Effector memory CD8-positive, alpha-beta T cell (primary cell): ENCODE results near the gene KANK2.
A peak's percentile ranks its signal among the peaks of the same experiment; 100 is the strongest.

Experiments used
- ATAC-seq: fragments of 150-1000 bp; cut with Tn5 transposase; replicated peaks from 2 replicates; pipeline ENCODE4 v1.10.0; 2021; ENCODE audit warnings: mild to moderate bottlenecking, moderate library complexity
- DNase-seq, 3 experiments: peaks; one replicate each; pipeline ENCODE4 v3.0.0; 2021
- H3K27ac Mint-ChIP-seq, 2 donors: one replicate each; pipeline ENCODE4 v1.8.0; 2022; ENCODE audit warnings: mild to moderate bottlenecking in 2 of 2, mixed read lengths in 2 of 2, moderate library complexity in 2 of 2
- H3K27me3 Mint-ChIP-seq, 2 donors: one replicate each; pipeline ENCODE4 v1.8.0; 2022; ENCODE audit warnings: mixed read lengths in 2 of 2
- H3K36me3 Mint-ChIP-seq: one replicate; pipeline ENCODE4 v1.8.0; 2022; ENCODE audit warnings: mild to moderate bottlenecking, moderate library complexity, mixed read lengths; ENCODE audit not compliant: insufficient read depth
- H3K4me1 Mint-ChIP-seq, 2 donors: one replicate each; pipeline ENCODE4 v1.8.0; 2022; ENCODE audit warnings: low read depth in 2 of 2, mixed read lengths in 2 of 2
- H3K4me3 Mint-ChIP-seq, 2 donors: one replicate each; pipeline ENCODE4 v1.8.0; 2022; ENCODE audit warnings: mild to moderate bottlenecking in 2 of 2, mixed read lengths in 2 of 2, moderate library complexity in 2 of 2
- H3K9me3 Mint-ChIP-seq, 2 donors: one replicate each; pipeline ENCODE4 v1.8.0; 2022; ENCODE audit warnings: mixed read lengths in 2 of 2

The KANK2 gene

DNA sequence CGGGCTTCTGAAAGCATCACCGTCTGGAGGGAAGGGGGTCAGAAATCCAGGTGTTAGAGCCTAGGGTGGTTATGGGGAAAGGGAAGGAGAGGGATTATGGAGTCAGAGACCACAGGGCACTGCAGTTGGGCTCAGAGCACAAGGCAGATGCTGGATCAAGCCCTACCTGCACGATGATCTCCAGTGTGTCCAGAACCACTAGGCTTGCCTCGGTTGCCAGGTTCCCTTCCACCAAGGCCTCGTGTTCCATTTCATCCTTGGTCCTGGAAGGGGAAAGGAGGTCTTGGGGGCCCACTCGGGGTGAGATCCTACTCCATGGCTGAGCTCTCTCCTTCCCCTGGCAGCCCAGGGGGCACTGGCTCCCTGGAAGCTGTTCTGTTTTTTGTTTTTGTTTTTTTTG is 17.0 kb upstream of the KANK2 start:
- Mint-ChIP-seq H3K36me3 (peaks cover 6% of the 10 kb centered on the region), H3K9me3 (no peaks in the 10 kb centered on the region), H3K27ac (no peak overlapping the region), H3K27me3 (peaks cover 0 to 9% of the 10 kb centered on the region in 2 donors), H3K4me3 (no peak overlapping the region), H3K4me1 (no peaks in the 10 kb centered on the region)
- ATAC-seq (no peak), DNase-seq (no peak)

DNA sequence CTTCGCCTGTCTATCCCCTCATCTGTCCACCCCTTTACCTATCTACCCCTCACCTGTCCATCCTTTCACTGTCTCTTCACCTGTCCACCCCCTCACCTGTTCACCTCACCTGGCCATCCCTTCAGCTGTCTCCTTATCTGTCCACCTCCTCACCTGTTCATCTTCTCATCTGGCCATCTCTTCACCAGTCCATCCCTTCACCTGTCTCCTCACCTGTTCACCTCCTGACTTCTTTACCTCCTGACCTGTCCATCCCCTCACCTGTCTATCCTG is 13.2 kb upstream of the KANK2 start:
- no peaks in the 10 kb centered on the region for H3K9me3 Mint-ChIP-seq
- H3K4me3 Mint-ChIP-seq = no peak overlapping the region
- no peaks in the 10 kb centered on the region for H3K4me1 Mint-ChIP-seq
- H3K27ac Mint-ChIP-seq = peak overlapping the region in 1 of 2 donors; percentile 6
- peaks cover 6% of the 10 kb centered on the region for H3K36me3 Mint-ChIP-seq
- peaks cover 0 to 6% of the 10 kb centered on the region in 2 donors for H3K27me3 Mint-ChIP-seq
- ATAC-seq (no peak), DNase-seq (no peak)

DNA sequence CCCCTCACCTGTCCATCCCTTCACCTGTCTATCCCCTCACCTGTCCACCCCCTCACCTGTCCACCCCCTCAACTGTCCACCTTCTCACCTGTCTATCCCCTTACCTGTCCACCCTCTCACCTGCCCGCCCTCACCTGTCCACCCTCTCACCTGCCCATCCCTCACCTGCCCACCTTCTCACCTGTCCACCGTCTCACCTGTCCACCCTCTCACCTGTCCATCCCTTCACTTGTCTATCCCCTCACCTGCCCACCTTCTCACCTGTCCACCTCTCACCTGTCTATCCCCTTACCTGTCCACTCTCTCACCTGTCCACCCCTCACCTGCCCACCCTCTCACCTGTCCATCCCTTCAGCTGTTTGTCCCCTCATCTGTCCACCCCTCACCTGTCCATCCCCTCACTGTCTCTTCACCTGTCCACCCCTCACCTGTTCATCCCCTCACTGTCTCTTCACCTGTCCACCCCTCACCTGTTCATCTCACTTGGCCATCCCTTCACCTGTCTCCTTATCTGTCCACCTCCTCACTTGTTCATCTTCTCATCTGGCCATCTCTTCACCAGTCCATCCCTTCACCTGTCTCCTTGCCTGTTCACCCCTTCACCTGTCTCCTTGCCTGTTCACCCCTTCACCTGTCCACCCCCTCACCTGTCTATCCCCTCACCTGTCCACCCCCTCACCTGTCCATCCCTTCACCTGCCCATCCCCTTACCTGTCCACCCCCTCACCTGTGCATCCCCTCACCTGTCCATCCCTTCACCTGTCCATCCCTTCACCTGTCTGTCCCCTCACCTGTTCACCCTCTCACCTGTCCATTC is 12.7 kb upstream of the KANK2 start:
- peak overlapping the region in 1 of 2 donors; percentile 6 for H3K27ac Mint-ChIP-seq
- ATAC-seq = no peak
- H3K27me3 Mint-ChIP-seq = peaks cover 0 to 6% of the 10 kb centered on the region in 2 donors
- no peak for DNase-seq
- H3K4me1 Mint-ChIP-seq = no peaks in the 10 kb centered on the region
- no peaks in the 10 kb centered on the region for H3K9me3 Mint-ChIP-seq
- peaks cover 6% of the 10 kb centered on the region for H3K36me3 Mint-ChIP-seq
- no peak overlapping the region for H3K4me3 Mint-ChIP-seq

DNA sequence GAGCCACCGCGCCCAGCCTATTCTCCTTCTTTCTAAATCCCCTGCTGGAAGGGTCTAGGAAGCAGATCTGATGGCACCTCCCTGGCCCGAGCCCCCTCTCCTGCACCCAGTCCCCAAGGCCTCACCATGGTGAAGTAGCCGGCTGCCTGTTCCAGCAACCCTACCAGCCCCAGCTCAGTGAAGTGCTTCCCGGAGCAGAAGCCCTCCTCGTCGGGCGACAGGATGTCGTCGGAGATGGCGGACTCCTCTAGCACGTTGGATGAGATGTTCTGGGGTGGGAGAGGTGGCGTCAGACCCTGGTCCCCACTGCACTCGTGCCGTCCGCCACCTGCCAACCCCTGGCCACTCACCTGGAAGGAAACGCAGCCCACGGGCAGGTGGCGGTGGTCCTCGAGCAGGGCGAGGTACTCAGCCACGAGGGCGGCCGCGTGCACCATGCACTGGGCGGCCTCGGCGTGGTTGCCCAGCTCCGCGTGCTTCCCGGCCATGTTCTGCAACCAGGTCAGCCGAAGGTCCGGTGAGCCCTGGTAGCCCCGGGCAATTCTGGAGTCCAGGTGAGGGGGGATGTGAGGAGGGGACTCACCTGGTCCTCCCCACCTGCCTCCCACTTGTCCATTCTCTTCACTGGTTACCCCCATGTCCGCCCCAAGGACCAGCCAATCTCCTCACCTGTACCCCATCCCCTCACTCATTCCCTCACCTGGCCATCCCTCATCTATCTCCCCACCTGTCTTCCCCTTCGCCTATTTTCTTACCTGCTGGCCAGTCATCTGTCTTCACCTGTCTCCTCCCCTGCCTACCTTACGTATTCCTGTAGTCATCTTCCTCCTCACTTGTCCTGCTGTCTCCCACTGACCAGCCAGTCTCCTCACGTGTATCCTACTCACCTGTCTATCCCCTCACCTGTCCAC is 11.5 kb upstream of the KANK2 start:
- DNase-seq (no peak), ATAC-seq (no peak)
- Mint-ChIP-seq H3K27ac (no peak overlapping the region), H3K27me3 (peaks cover 6 to 9% of the 10 kb centered on the region in 2 donors), H3K36me3 (peaks cover 6% of the 10 kb centered on the region), H3K4me3 (no peak overlapping the region), H3K4me1 (peaks cover 0 to 5% of the 10 kb centered on the region in 2 donors), H3K9me3 (no peaks in the 10 kb centered on the region)

DNA sequence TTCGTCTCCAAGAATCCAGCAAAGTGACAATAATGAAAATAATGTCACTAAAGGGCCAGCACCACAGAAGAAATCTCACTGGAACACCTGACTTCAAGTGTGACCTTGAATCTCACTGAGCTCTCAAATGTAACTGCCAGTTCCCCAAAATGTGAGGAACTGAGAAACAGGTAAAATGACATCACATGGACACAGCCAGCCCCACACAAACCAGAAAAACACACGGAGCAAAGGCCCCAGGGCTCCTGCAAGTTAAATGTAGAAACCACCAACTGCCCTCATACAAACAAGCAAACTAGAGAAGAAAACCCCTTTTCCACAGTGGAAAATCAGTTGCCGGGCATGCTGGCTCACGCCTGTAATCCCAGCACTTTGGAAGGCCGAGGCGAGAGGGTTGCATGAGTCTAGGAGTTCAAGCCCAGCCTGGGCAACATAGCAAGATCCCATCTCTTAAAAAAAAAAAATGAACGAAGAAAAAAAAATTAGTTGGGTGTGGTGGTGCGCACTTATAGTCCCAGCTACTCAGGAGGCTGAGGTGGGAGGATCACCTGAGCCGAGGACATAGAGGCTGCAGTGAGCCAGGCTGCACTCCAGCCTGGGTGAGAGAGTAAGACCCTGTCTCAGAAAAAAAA is 8.7 kb upstream of the KANK2 start:
- Mint-ChIP-seq H3K9me3 (no peaks in the 10 kb centered on the region), H3K27me3 (peaks cover 6 to 21% of the 10 kb centered on the region in 2 donors), H3K4me1 (peaks cover 0 to 5% of the 10 kb centered on the region in 2 donors), H3K4me3 (no peak overlapping the region), H3K27ac (peak overlapping the region in 1 of 2 donors; percentile 71), H3K36me3 (peaks cover 6% of the 10 kb centered on the region)
- ATAC-seq (no peak), DNase-seq (no peak)

DNA sequence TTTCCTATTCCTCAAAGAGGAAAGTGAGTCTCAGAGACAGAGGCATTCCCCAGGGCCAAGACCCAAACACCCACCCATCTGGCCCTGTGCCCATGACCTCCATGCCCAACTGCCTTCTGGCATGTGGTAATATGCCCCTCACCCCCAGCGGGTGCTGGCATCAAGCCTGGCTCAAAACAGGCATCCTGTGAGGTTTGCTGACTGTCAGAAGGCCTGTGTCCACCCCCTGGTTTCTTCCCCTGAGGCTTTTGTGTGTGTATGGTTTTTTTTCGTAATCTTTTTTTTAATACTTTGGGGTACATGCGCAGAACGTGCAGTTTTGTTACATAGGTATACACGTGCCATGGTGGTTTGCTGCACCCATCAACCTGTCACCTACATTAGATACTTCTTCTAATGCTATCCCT is 7.6 kb upstream of the KANK2 start:
- peaks cover 6 to 21% of the 10 kb centered on the region in 2 donors for H3K27me3 Mint-ChIP-seq
- H3K27ac Mint-ChIP-seq = no peak overlapping the region
- H3K4me3 Mint-ChIP-seq = no peak overlapping the region
- H3K9me3 Mint-ChIP-seq = no peaks in the 10 kb centered on the region
- DNase-seq (no peak), ATAC-seq (no peak)
- peaks cover under 1% of the 10 kb centered on the region for H3K36me3 Mint-ChIP-seq
- peaks cover 0 to 5% of the 10 kb centered on the region in 2 donors for H3K4me1 Mint-ChIP-seq

DNA sequence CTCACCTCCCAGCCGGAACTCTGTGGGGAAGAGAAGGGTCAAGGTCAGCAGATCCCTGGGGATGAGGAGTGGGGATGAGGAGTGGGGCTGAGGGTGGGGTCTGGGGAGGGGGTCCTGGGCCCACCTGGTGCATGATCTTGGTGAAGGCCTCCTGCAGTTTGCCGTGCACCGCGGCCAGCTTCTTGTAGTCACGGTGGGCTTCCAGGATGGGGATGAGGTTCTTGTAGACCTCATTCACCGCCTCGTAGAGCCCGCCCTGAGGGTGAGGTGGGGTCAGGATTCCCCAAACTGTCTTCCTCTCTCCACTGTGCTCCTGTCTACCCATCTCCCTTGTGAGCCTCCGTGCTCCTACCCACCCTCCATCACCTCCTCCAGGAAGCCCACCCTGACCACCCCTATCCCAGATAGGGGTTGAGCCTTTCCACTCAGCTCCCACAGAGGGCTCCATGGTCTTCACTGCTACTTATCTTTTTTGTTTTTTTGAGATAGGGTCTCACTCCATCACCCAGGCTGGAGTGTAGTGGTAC is 6.8 kb upstream of the KANK2 start:
- H3K27me3 Mint-ChIP-seq = peaks cover 6 to 21% of the 10 kb centered on the region in 2 donors
- peaks cover 0 to 5% of the 10 kb centered on the region in 2 donors for H3K4me1 Mint-ChIP-seq
- no peak overlapping the region for H3K27ac Mint-ChIP-seq
- ATAC-seq (no peak), DNase-seq (no peak)
- no peak overlapping the region for H3K4me3 Mint-ChIP-seq
- H3K9me3 Mint-ChIP-seq = no peaks in the 10 kb centered on the region
- H3K36me3 Mint-ChIP-seq = no peaks in the 10 kb centered on the region

DNA sequence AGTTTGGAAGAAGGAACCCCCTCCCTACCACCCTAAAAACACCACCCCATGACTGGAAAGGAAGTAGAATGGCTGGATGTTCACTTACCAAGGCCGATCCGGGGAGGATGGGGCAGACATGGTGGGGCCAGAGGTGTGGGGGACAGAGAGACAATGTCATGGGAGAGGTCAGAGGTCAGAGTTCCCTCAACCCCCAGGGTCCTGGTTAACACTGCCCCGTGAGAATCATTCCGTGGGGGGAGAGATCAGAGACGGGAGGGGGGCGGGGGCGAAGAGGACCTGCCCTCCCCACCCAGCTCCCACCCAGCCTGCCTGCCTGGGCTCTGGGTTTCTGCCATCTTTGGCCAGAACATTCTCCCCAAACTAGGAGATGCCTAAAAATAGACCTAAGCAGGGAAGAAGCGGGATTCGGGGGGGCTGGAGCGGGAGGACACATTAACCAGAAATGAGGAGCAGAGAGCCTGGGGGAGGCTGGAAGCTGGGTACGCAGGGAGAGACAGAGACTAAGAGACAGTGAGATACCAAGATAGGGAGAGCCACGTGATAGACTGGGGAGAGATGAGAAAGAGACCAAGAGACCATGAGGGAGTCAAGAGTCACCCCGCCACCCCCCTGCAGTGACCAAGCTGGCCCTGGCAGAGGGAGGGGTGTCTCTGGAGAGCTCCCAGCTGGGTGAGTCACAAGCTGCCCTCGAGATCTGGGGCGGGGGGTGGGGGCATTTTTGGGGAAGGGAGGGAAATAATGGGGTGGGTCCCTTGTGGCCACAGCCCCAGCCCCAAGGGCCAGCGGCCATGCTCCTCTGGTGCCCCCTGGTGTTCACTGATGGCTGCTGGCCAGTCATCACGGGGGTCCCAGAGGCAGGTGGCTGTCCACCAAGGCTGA is 6.1 kb upstream of the KANK2 start:
- no peaks in the 10 kb centered on the region for H3K36me3 Mint-ChIP-seq
- ATAC-seq (peak; percentile 16), DNase-seq (peak in 1 of 3 experiments; percentile 18)
- H3K27me3 Mint-ChIP-seq = peaks cover 6 to 21% of the 10 kb centered on the region in 2 donors
- H3K27ac Mint-ChIP-seq = no peak overlapping the region
- no peaks in the 10 kb centered on the region for H3K9me3 Mint-ChIP-seq
- H3K4me1 Mint-ChIP-seq = peaks cover 0 to 5% of the 10 kb centered on the region in 2 donors
- H3K4me3 Mint-ChIP-seq = no peak overlapping the region

DNA sequence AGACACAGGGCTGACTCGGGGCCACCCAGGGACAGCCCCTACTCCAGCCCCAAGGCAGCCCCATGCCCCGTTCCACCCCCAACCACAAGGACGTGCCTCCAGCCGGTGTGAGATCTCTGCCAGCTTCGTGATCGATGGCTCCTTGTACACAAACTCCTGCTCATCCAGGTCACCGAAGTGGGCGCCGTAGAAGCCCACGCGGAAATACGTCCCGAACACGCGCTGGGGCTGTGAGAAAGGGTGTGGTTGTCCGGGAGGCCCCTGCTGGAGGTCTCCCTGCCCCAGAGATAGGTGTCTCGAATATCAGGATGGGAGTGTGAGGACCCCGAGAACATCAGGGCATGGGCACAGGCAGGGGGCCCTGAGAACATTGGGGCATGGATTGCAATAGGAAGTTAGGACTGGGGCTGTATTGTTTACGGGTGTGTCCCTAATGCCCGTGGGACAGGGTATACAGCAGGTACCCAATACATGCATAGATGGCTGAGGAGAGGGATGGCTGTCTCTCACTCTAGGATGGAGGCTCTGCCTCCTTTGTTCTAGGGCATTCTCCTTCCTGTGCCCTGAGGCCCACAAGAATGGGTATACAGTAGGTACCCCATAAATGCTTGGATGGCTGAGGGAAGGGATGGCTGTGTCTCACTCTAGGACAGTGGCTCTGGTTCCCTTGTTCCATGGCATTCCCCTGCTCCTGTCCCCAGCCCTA is 5.3 kb upstream of the KANK2 start:
- H3K9me3 Mint-ChIP-seq = no peaks in the 10 kb centered on the region
- no peaks in the 10 kb centered on the region for H3K36me3 Mint-ChIP-seq

DNA sequence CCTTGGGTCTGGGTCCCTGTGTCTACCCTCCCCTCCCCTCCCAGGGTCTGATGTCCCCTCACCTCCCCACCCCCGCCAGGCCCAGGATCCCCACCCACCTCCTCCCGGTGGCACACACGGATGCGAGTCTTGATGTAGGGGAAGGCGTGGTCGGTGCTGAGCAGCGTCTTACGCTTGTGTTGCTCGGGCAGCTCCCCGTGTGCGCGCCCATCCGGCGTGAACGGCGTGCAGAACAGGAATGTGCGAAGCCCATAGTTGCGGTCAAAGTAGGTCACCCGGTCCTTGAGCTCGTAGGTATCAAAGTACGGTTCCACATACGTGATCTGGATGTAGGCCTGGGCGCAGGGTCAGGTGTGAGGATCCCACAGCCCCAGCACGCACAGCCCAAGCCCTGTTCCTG is 4.4 kb upstream of the KANK2 start:
- Mint-ChIP-seq H3K36me3 (no peaks in the 10 kb centered on the region), H3K4me3 (no peak overlapping the region), H3K27me3 (peaks cover 6 to 23% of the 10 kb centered on the region in 2 donors), H3K27ac (no peak overlapping the region), H3K4me1 (peaks cover 0 to 5% of the 10 kb centered on the region in 2 donors), H3K9me3 (no peaks in the 10 kb centered on the region)
- DNase-seq = no peak
- no peak for ATAC-seq

More for the DNA sequence above, 5.3 kb upstream of the KANK2 start:
- Mint-ChIP-seq H3K4me1 (peaks cover 0 to 5% of the 10 kb centered on the region in 2 donors), H3K27ac (no peak overlapping the region), H3K27me3 (peaks cover 6 to 21% of the 10 kb centered on the region in 2 donors), H3K4me3 (no peak overlapping the region)
- ATAC-seq = no peak
- DNase-seq = no peak

DNA sequence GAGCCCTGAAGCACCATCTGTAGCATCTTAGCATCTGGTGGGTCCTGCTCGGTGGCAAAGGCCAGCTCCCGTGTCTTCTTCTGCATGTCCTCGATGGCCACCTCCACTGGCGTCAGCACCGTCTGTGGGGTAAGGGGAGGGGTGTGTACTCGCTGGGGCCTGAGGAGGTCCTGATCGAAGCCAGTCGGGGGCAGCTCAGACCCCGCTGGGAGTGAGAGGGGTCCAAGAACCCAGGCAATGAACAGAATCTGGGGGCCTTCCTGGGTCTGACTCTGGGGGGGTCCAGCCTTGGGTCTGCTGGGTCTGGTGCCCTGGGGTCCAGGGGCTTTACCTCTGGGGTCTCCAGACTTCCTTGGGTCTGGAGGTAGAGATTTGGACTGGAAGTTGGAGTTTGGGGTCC is 3.6 kb upstream of the KANK2 start:
- H3K4me1 Mint-ChIP-seq = peaks cover 4 to 5% of the 10 kb centered on the region in 2 donors
- ATAC-seq (no peak), DNase-seq (no peak)
- H3K4me3 Mint-ChIP-seq = no peak overlapping the region
- no peaks in the 10 kb centered on the region for H3K36me3 Mint-ChIP-seq
- H3K27ac Mint-ChIP-seq = no peak overlapping the region
- peaks cover 4 to 32% of the 10 kb centered on the region in 2 donors for H3K27me3 Mint-ChIP-seq
- H3K9me3 Mint-ChIP-seq = no peaks in the 10 kb centered on the region

DNA sequence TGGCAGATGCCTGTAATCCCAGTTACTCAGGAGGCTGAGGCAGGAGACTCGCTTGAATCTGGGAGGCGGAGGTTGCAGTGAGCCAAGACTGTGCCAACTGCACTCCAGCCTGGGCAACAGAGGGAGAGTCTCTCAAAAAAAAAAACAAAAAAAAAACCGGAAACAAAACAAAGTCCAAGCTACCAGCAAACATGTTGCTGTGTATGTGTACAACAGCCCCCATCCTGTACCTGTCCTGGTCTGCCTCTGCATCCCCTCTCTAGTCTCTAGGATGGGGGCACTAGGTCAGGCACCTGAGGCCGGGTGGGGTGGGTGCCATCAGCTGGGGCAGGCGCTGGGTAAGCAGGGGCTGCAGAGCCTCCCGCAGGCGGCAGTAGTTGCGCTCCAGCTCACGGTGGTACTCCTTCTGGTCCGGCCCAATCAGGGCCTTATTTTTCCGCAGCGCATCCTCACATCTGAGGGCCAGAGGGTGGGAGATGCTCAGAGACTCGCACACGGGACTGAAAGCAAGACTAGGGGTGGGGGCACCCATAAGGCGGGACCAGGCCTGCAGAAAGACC is 2.8 kb upstream of the KANK2 start:
- H3K9me3 Mint-ChIP-seq = no peaks in the 10 kb centered on the region
- DNase-seq (no peak), ATAC-seq (no peak)
- H3K4me3 Mint-ChIP-seq = no peak overlapping the region
- no peak overlapping the region for H3K27ac Mint-ChIP-seq
- peaks cover 6 to 33% of the 10 kb centered on the region in 2 donors for H3K27me3 Mint-ChIP-seq
- H3K4me1 Mint-ChIP-seq = peaks cover 4 to 5% of the 10 kb centered on the region in 2 donors
- no peaks in the 10 kb centered on the region for H3K36me3 Mint-ChIP-seq
